ENCODE data around the gene ZNF606.

The ZNF606 gene

DNA sequence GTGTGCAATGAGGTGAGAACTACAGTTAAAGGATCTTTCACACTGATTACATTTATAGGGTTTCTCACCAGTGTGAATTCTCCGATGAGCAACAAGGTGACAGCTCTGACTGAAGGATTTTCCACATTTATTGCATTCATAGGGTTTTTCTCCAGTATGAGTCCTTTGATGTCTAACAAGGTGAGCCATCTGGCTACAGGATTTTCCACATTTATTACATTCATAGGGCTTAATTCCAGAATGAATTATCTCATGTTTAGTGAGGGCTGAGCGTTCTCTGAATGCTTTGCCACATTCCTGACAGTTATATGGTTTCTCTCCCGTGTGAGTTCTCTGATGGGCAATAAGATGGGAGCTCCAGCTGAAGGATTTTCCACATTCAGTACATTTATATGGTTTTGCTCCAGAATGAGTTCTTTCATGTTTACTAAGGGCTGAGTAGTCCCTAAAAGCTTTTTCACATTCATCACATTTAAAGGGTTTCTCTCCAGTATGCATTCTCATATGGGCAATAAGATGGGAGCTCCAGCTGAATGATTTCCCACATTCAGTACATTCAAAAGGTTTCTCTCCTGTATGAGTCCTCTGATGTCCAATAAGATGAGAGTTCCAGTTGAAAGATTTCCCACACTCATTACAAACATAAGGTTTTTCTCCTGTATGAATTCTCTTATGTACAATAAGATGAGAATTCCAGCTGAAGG lies 23.9 kb downstream of the ZNF606 start:
- Histone ChIP-seq H3K27me3 (ENCODE audit: insufficient read depth, low read length) (no peaks in the 10 kb centered on the region), H3K4ac (ENCODE audit: low read depth, low read length) (no peak overlapping the region), H3K9ac (ENCODE audit: low read length) (no peak overlapping the region), H2BK5ac (ENCODE audit: low read depth, low read length, poor library complexity) (no peak overlapping the region), H2AFZ (ENCODE audit: insufficient read depth, low read length, poor library complexity) (no peak overlapping the region), H2BK120ac (ENCODE audit: insufficient read depth, low read length, poor library complexity) (no peak overlapping the region), H2BK12ac (ENCODE audit: low read length) (no peak overlapping the region), H3K23ac (ENCODE audit: low read length) (no peak overlapping the region), H3K14ac (ENCODE audit: low read length) (no peak overlapping the region), H3K36me3 (ENCODE audit: control insufficient read depth in 1 of 2, insufficient read depth in 2 of 2, low read length in 2 of 2) (peaks cover 27 to 44% of the 10 kb centered on the region in 2 experiments), H4K91ac (ENCODE audit: low read depth, low read length) (no peak overlapping the region), H2AK5ac (ENCODE audit: low read length) (no peak overlapping the region), H3K4me2 (ENCODE audit: low read length) (no peak overlapping the region), H3K4me3 (ENCODE audit: low read depth, low read length) (no peak overlapping the region), H3K79me2 (ENCODE audit: control insufficient read depth, insufficient read depth, low read length, poor library complexity) (no peaks in the 10 kb centered on the region), H3K4me1 (ENCODE audit: control insufficient read depth in 1 of 2, insufficient read depth in 2 of 2, low read length in 2 of 2) (no peaks in the 10 kb centered on the region), H4K12ac (ENCODE audit: low read depth, low read length) (no peak overlapping the region), H3K27ac (ENCODE audit: low read depth, low read length) (no peak overlapping the region), H3K79me1 (ENCODE audit: low read length) (no peaks in the 10 kb centered on the region), H4K8ac (ENCODE audit: low read depth, low read length) (no peak overlapping the region), H3K9me3 (ENCODE audit: insufficient read depth, low read depth, low read length) (peaks cover 31% of the 10 kb centered on the region), H3K18ac (ENCODE audit: low read length) (no peak overlapping the region)
- WGBS (ENCODE audit: extremely low coverage, insufficient coverage, insufficient read length) = no CpG with 5 or more reads among the region's 3 CpGs
- DNase-seq = no peak

DNA sequence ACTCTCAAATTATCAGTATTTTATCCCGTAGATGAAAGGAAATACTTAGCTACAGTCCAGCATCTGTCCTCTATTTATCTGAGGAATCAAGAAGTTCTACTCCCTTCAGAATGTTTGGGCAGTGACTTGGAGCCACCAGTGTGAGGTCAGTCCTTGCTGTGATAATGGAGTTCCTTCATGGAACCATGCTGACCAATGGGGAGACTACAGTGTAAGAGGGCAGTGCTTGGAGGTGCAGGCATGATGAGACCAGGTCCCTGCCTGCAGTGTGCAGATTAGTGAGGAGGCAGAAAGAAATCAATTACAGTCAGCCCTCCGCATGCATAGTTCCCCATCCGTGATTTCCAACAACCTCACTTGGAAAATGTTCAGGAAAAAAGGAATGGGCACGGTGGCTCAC lies 28.2 kb downstream of the ZNF606 start, which contains the start of gene C19orf18:
Gene C19orf18, minus strand, starts transcription at position 101 of the 400 bp plus-strand sequence. CDS start 102 bp downstream, outside the sequence.
- no peak within 1 kb of the TSS for H3K14ac ChIP-seq (ENCODE audit: low read length)
- no peaks in the 10 kb centered on the region for H3K79me2 ChIP-seq (ENCODE audit: control insufficient read depth, insufficient read depth, low read length, poor library complexity)
- no CpG with 5 or more reads among the region's 4 CpGs for WGBS (ENCODE audit: extremely low coverage, insufficient coverage, insufficient read length)
- no peak within 1 kb of the TSS for H2BK5ac ChIP-seq (ENCODE audit: low read depth, low read length, poor library complexity)
- no peak for DNase-seq
- H3K9me3 ChIP-seq (ENCODE audit: insufficient read depth, low read depth, low read length) = peaks cover 30% of the 10 kb centered on the region
- H2AK5ac ChIP-seq (ENCODE audit: low read length) = no peak within 1 kb of the TSS
- H2BK12ac ChIP-seq (ENCODE audit: low read length) = no peak within 1 kb of the TSS
- no peak within 1 kb of the TSS for H3K23ac ChIP-seq (ENCODE audit: low read length)
- no peak within 1 kb of the TSS for H3K9ac ChIP-seq (ENCODE audit: low read length)
- H2BK120ac ChIP-seq (ENCODE audit: insufficient read depth, low read length, poor library complexity) = no peak within 1 kb of the TSS
- no peak within 1 kb of the TSS for H3K18ac ChIP-seq (ENCODE audit: low read length)
- H2AFZ ChIP-seq (ENCODE audit: insufficient read depth, low read length, poor library complexity) = no peak within 1 kb of the TSS
- H3K27ac ChIP-seq (ENCODE audit: low read depth, low read length) = no peak within 1 kb of the TSS
- H3K27me3 ChIP-seq (ENCODE audit: insufficient read depth, low read length) = no peaks in the 10 kb centered on the region
- H4K8ac ChIP-seq (ENCODE audit: low read depth, low read length) = no peak within 1 kb of the TSS
- H3K4me3 ChIP-seq (ENCODE audit: low read depth, low read length) = no peak within 1 kb of the TSS
- peaks cover 13% of the 10 kb centered on the region in 2 experiments for H3K36me3 ChIP-seq (ENCODE audit: control insufficient read depth in 1 of 2, insufficient read depth in 2 of 2, low read length in 2 of 2)
- no peaks in the 10 kb centered on the region for H3K79me1 ChIP-seq (ENCODE audit: low read length)
- no peaks in the 10 kb centered on the region for H3K4me1 ChIP-seq (ENCODE audit: control insufficient read depth in 1 of 2, insufficient read depth in 2 of 2, low read length in 2 of 2)
- H4K12ac ChIP-seq (ENCODE audit: low read depth, low read length) = no peak within 1 kb of the TSS
- no peak within 1 kb of the TSS for H3K4ac ChIP-seq (ENCODE audit: low read depth, low read length)
- no peak within 1 kb of the TSS for H4K91ac ChIP-seq (ENCODE audit: low read depth, low read length)
- H3K4me2 ChIP-seq (ENCODE audit: low read length) = no peak within 1 kb of the TSS

DNA sequence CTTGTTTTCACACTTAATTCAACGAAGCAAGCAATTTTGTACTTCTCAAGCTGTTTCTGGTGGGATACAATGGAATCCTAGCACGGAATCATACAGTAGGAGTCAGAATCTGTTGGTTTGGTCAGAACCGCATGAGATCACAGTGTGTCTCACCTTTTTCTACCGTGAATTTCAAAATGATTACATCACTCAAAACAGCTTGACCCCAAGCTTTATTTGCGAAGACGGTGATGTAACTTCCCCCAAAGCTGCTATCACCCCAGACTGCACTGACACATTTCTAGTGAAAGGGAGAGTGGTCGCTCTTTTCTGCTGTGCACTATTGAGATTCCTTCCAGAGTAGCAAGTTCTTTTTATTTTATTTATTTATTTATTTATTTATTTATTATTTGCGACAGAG lies 37.9 kb downstream of the ZNF606 start:
- H2AFZ ChIP-seq (ENCODE audit: insufficient read depth, low read length, poor library complexity) = no peak overlapping the region
- no peak overlapping the region for H3K4me2 ChIP-seq (ENCODE audit: low read length)
- H3K36me3 ChIP-seq (ENCODE audit: control insufficient read depth in 1 of 2, insufficient read depth in 2 of 2, low read length in 2 of 2) = no peaks in the 10 kb centered on the region
- H4K8ac ChIP-seq (ENCODE audit: low read depth, low read length) = no peak overlapping the region
- no peak overlapping the region for H3K27ac ChIP-seq (ENCODE audit: low read depth, low read length)
- H3K27me3 ChIP-seq (ENCODE audit: insufficient read depth, low read length) = no peaks in the 10 kb centered on the region
- no peaks in the 10 kb centered on the region for H3K4me1 ChIP-seq (ENCODE audit: control insufficient read depth in 1 of 2, insufficient read depth in 2 of 2, low read length in 2 of 2)
- no peak overlapping the region for H4K91ac ChIP-seq (ENCODE audit: low read depth, low read length)
- no peak overlapping the region for H3K9ac ChIP-seq (ENCODE audit: low read length)
- H3K4ac ChIP-seq (ENCODE audit: low read depth, low read length) = no peak overlapping the region
- H4K12ac ChIP-seq (ENCODE audit: low read depth, low read length) = no peak overlapping the region
- H3K79me1 ChIP-seq (ENCODE audit: low read length) = no peaks in the 10 kb centered on the region
- no peak overlapping the region for H2BK5ac ChIP-seq (ENCODE audit: low read depth, low read length, poor library complexity)
- H3K79me2 ChIP-seq (ENCODE audit: control insufficient read depth, insufficient read depth, low read length, poor library complexity) = no peaks in the 10 kb centered on the region
- H2BK120ac ChIP-seq (ENCODE audit: insufficient read depth, low read length, poor library complexity) = no peak overlapping the region
- no peak overlapping the region for H3K18ac ChIP-seq (ENCODE audit: low read length)
- H3K23ac ChIP-seq (ENCODE audit: low read length) = no peak overlapping the region
- no peak overlapping the region for H3K4me3 ChIP-seq (ENCODE audit: low read depth, low read length)
- H3K14ac ChIP-seq (ENCODE audit: low read length) = no peak overlapping the region
- H2AK5ac ChIP-seq (ENCODE audit: low read length) = no peak overlapping the region
- H3K9me3 ChIP-seq (ENCODE audit: insufficient read depth, low read depth, low read length) = peaks cover 18% of the 10 kb centered on the region
- no peak overlapping the region for H2BK12ac ChIP-seq (ENCODE audit: low read length)
- no CpG with 5 or more reads among the region's 8 CpGs for WGBS (ENCODE audit: extremely low coverage, insufficient coverage, insufficient read length)
- no peak for DNase-seq

DNA sequence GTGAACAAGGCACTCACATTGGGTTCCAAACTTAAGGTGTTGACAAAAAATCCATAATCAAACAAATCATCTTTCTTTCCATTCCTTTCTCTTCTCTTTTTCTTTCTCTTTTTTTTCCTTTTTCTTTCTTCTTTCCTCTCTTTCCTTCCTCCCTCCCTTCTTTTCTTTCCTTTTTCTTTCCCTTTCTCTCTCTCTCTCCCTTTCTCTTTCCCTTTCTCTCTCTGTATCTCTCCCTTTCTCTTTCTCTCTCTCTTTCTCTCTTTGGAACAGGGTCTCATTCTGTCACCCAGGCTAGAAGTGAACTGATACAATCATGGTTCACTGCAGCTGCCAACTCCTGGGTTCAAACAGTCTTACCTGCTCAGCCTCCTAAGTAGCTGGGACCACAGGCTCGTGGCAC lies 40.8 kb downstream of the ZNF606 start:
- Histone ChIP-seq H2BK12ac (ENCODE audit: low read length) (no peak overlapping the region), H3K14ac (ENCODE audit: low read length) (no peak overlapping the region), H2AK5ac (ENCODE audit: low read length) (no peak overlapping the region), H3K27me3 (ENCODE audit: insufficient read depth, low read length) (no peaks in the 10 kb centered on the region), H3K36me3 (ENCODE audit: control insufficient read depth in 1 of 2, insufficient read depth in 2 of 2, low read length in 2 of 2) (no peaks in the 10 kb centered on the region), H2BK5ac (ENCODE audit: low read depth, low read length, poor library complexity) (no peak overlapping the region), H3K9ac (ENCODE audit: low read length) (no peak overlapping the region), H3K4me1 (ENCODE audit: control insufficient read depth in 1 of 2, insufficient read depth in 2 of 2, low read length in 2 of 2) (no peaks in the 10 kb centered on the region), H3K4me2 (ENCODE audit: low read length) (no peak overlapping the region), H2AFZ (ENCODE audit: insufficient read depth, low read length, poor library complexity) (no peak overlapping the region), H3K79me1 (ENCODE audit: low read length) (no peaks in the 10 kb centered on the region), H4K8ac (ENCODE audit: low read depth, low read length) (no peak overlapping the region), H3K79me2 (ENCODE audit: control insufficient read depth, insufficient read depth, low read length, poor library complexity) (no peaks in the 10 kb centered on the region), H3K18ac (ENCODE audit: low read length) (no peak overlapping the region), H4K91ac (ENCODE audit: low read depth, low read length) (no peak overlapping the region), H3K27ac (ENCODE audit: low read depth, low read length) (no peak overlapping the region), H3K4me3 (ENCODE audit: low read depth, low read length) (no peak overlapping the region), H3K23ac (ENCODE audit: low read length) (no peak overlapping the region), H3K9me3 (ENCODE audit: insufficient read depth, low read depth, low read length) (peaks cover 14% of the 10 kb centered on the region), H3K4ac (ENCODE audit: low read depth, low read length) (no peak overlapping the region), H4K12ac (ENCODE audit: low read depth, low read length) (no peak overlapping the region), H2BK120ac (ENCODE audit: insufficient read depth, low read length, poor library complexity) (no peak overlapping the region)
- DNase-seq = no peak
- WGBS (ENCODE audit: extremely low coverage, insufficient coverage, insufficient read length) = no CpG with 5 or more reads among the region's 1 CpG

All from trophoblast cell (in vitro differentiated cells and primary cell).